Measurements from ENCODE around the gene FHIT.

- TF ChIP-seq POLR2A (IDR thresholded peaks at IDR 0.05; ENCODE audit: low read depth, low read length) = no peak
- no peak for TF ChIP-seq POLR2AphosphoS5 (IDR thresholded peaks at IDR 0.05; ENCODE audit: low read depth, low read length)
Observed at GRCh38 chr3:60643831-60644230, 607.4 kb downstream of the FHIT start.

Data from GM12892 (cell line).